IMR-90 (cell line): Measurements from ENCODE around the gene CCDC69. TPM values are rescaled to one million over a fixed set of nuclear protein-coding genes. Genes with fewer than 3 reads are reported as not detected.

ENCODE experiments used
- ATAC-seq: fragments of 200-7000 bp; cut with Tn5 transposase; 2 replicates; pipeline ENCODE4 v1.9.1; 2020; ENCODE audit warnings: low read depth, mild to moderate bottlenecking, moderate library complexity
- BruUV-seq: library from RNA; stranded (reverse); fragments of 400-500 nt; replicated peaks from 2 replicates; lab custom pipeline; 2021; lab: Mats Ljungman, UMichigan
- CTCF ChIA-PET: fragments of 300-600 bp; formaldehyde crosslinking; extraction: SDS; loops from one replicate; lab custom pipeline; 2021; ENCODE audit warnings: antibody characterized with exemption; lab: Yijun Ruan, JAX
- POLR2A ChIA-PET: fragments of 300-600 bp; sonication (Branson Sonifier 250); formaldehyde crosslinking; loops from one replicate; lab custom pipeline; 2022; ENCODE audit warnings: antibody characterized with exemption; ENCODE audit not compliant: unreplicated experiment; lab: Charles Lee
- DNase-seq: peaks from one replicate; pipeline ENCODE4 v3.0.0; 2013
- H2AFZ ChIP-seq: replicated peaks from 2 replicates; pipeline ENCODE3; 2013; ENCODE audit warnings: low read length, mild to moderate bottlenecking; ENCODE audit not compliant: poor library complexity
- H2AK5ac ChIP-seq: 2 replicates; pipeline ENCODE4 v1.6.1; 2013; ENCODE audit warnings: low read depth, low read length, inconsistent platforms
- H2AK9ac ChIP-seq: replicated peaks from 2 replicates; pipeline ENCODE3; 2013; ENCODE audit warnings: mild to moderate bottlenecking, low read depth, low read length, moderate library complexity; ENCODE audit not compliant: poor library complexity
- H2BK120ac ChIP-seq: 2 replicates; pipeline ENCODE4 v1.6.1; 2013; ENCODE audit warnings: low read depth, low read length, inconsistent platforms
- H2BK15ac ChIP-seq: 3 replicates; pipeline ENCODE4 v1.6.1; 2013; ENCODE audit warnings: low read depth, low read length, inconsistent platforms
- H2BK20ac ChIP-seq: 2 replicates; pipeline ENCODE4 v1.6.1; 2013; ENCODE audit warnings: low read depth, mild to moderate bottlenecking, inconsistent platforms, low read length, moderate library complexity
- H2BK5ac ChIP-seq: 2 replicates; pipeline ENCODE4 v1.6.1; 2013; ENCODE audit warnings: mild to moderate bottlenecking, low read depth, low read length, inconsistent platforms; ENCODE audit not compliant: poor library complexity, severe bottlenecking
- H3K14ac ChIP-seq: replicated peaks from 2 replicates; pipeline ENCODE4 v1.6.1; 2013; ENCODE audit warnings: low read depth, low read length, inconsistent platforms
- H3K18ac ChIP-seq: 2 replicates; pipeline ENCODE4 v1.6.1; 2013; ENCODE audit warnings: low read depth, low read length, control low read depth
- H3K23ac ChIP-seq: 2 replicates; pipeline ENCODE4 v1.6.1; 2013; ENCODE audit warnings: low read depth, low read length, inconsistent platforms
- H3K27ac ChIP-seq: 2 replicates; pipeline ENCODE4 v1.5.1; 2013; ENCODE audit warnings: mild to moderate bottlenecking, control low read depth, low read length; ENCODE audit not compliant: insufficient read depth
- H3K27me3 ChIP-seq: 2 replicates; pipeline ENCODE4 v1.6.1; 2013; ENCODE audit warnings: low read length; ENCODE audit not compliant: control insufficient read depth, insufficient read depth
- H3K36me3 ChIP-seq: 2 replicates; pipeline ENCODE4 v1.6.1; 2013; ENCODE audit warnings: low read length, mixed read lengths; ENCODE audit not compliant: control insufficient read depth, insufficient read depth
- H3K4ac ChIP-seq: 2 replicates; pipeline ENCODE4 v1.6.1; 2013; ENCODE audit warnings: low read depth, low read length, inconsistent platforms
- H3K4me1 ChIP-seq: 2 replicates; pipeline ENCODE4 v1.6.1; 2013; ENCODE audit warnings: low read length, mixed read lengths; ENCODE audit not compliant: control insufficient read depth, insufficient read depth
- H3K4me2 ChIP-seq: 2 replicates; pipeline ENCODE4 v1.6.1; 2013; ENCODE audit warnings: low read depth, mild to moderate bottlenecking, control low read depth, low read length, moderate library complexity
- H3K4me3 ChIP-seq: 2 replicates; pipeline ENCODE4 v1.5.1; 2013; ENCODE audit warnings: low read depth, mild to moderate bottlenecking, control low read depth, low read length, moderate library complexity; ENCODE audit not compliant: insufficient read depth
- H3K56ac ChIP-seq: 2 replicates; pipeline ENCODE4 v1.6.1; 2013; ENCODE audit warnings: low read length, inconsistent platforms; ENCODE audit not compliant: insufficient read depth; ENCODE audit errors: extremely low read depth
- H3K79me1 ChIP-seq, 2 experiments: 2 replicates each; pipeline ENCODE4 v1.6.1; 2013; ENCODE audit warnings: low read length in 2 of 2, inconsistent platforms in 1 of 2, low read depth in 1 of 2
- H3K9ac ChIP-seq: 2 replicates; pipeline ENCODE4 v1.6.1; 2013; ENCODE audit warnings: low read depth, low read length, control low read depth
- H3K9me1 ChIP-seq: 2 replicates; pipeline ENCODE4 v1.6.1; 2013; ENCODE audit warnings: low read length, inconsistent platforms; ENCODE audit not compliant: insufficient read depth
- H3K9me3 ChIP-seq: 2 replicates; pipeline ENCODE4 v1.6.1; 2013; ENCODE audit warnings: low read length; ENCODE audit not compliant: control insufficient read depth, insufficient read depth
- H4K20me1 ChIP-seq: 2 replicates; pipeline ENCODE4 v1.6.1; 2013; ENCODE audit warnings: low read length, inconsistent platforms; ENCODE audit not compliant: insufficient read depth
- H4K5ac ChIP-seq: 2 replicates; pipeline ENCODE4 v1.6.1; 2013; ENCODE audit warnings: mild to moderate bottlenecking, low read depth, low read length, control low read depth
- H4K8ac ChIP-seq, 2 experiments: 2 replicates each; pipeline ENCODE4 v1.6.1; 2013; ENCODE audit warnings: low read depth in 2 of 2, low read length in 2 of 2, control low read depth in 1 of 2, inconsistent platforms in 1 of 2
- H4K91ac ChIP-seq: 2 replicates; pipeline ENCODE4 v1.6.1; 2013; ENCODE audit warnings: low read depth, low read length, inconsistent platforms; ENCODE audit not compliant: insufficient read depth
- CTCF ChIP-seq: conservative IDR thresholded peaks from 2 replicates; pipeline ENCODE4 v1.5.1; 2012; ENCODE audit warnings: mild to moderate bottlenecking, low read depth, low read length, improper control_type of control experiment
- FOS ChIP-seq: fragments of 150-350 bp; IDR thresholded peaks from 2 replicates; pipeline ENCODE4 v1.6.1; 2016; ENCODE audit warnings: low read depth, low read length
- WGBS, 2 experiments: methylation state at CpG; one replicate each; pipeline versions ENCODE4 v1.1.5 to v1.1.7; 2013; ENCODE audit warnings: missing lambda C conversion rate in 2 of 2; ENCODE audit not compliant: insufficient read length in 1 of 2; ENCODE audit errors: extremely low coverage in 2 of 2; 5-methylcytosine and 5-hydroxymethylcytosine counted together
- dilution Hi-C: fragments of 300-500 bp; cut with HindIII; formaldehyde crosslinking; loops from one replicate; pipeline ENCODE4 v1.14.3; 2018; ENCODE audit warnings: low sequenced_read_pairs; ENCODE audit not compliant: unreplicated experiment
- in situ Hi-C: fragments of 300-500 bp; cut with MboI; formaldehyde crosslinking; loops from 3 replicates; pipeline ENCODE4 v1.14.3; 2019; ENCODE audit warnings: low sequenced_read_pairs, inconsistent platforms, mixed read lengths
- intact Hi-C: fragments of 100-400 bp; cut with micrococcal nuclease; formaldehyde crosslinking; loops from 2 replicates; pipeline ENCODE4 v1.10.0; 2022
- polyA plus RNA-seq, 3 experiments: library from polyadenylated mRNA; depleted of rRNA; stranded (reverse); fragments of >200 nt; gene quantifications; 2 replicates each; pipeline ENCODE4 v1.2.3, GENCODE V29; 2012; ENCODE audit warnings: low replicate concordance in 1 of 3
- total RNA-seq: library from RNA; depleted of rRNA; stranded (reverse); fragments of >200 nt; gene quantifications from 2 replicates; pipeline ENCODE4 v1.2.3, GENCODE V29; 2012

Gene CCDC69
- total and polyA plus RNA-seq, 2 of the 4 experiments (the other 2 are of a cell fraction) = 0.36 to 0.48 TPM

- Histone ChIP-seq H4K5ac (no peak overlapping the region), H3K18ac (no peak overlapping the region), H3K9me3 (no peaks in the 10 kb centered on the region), H3K14ac (no peak overlapping the region), H3K56ac (no peak overlapping the region), H3K23ac (no peak overlapping the region), H3K4me2 (no peak overlapping the region), H2BK5ac (no peak overlapping the region), H4K91ac (no peak overlapping the region), H3K27me3 (peaks cover 7% of the 10 kb centered on the region), H3K4ac (no peak overlapping the region), H3K4me3 (no peak overlapping the region), H2AK9ac (no peak overlapping the region), H2AFZ (no peak overlapping the region), H4K8ac (no peak overlapping the region), H3K79me1 (no peaks in the 10 kb centered on the region), H3K36me3 (no peaks in the 10 kb centered on the region), H2BK120ac (no peak overlapping the region), H2AK5ac (no peak overlapping the region), H4K20me1 (no peaks in the 10 kb centered on the region; the same call in 1 of the 2 replicates), H3K9me1 (peaks cover 4% of the 10 kb centered on the region; the same call in 1 of the 2 replicates), H2BK20ac (no peak overlapping the region), H3K4me1 (peaks cover 5% of the 10 kb centered on the region), H2BK15ac (no peak overlapping the region), H3K9ac (no peak overlapping the region), H3K27ac (no peak overlapping the region)
- in situ Hi-C loops (no loop called here), dilution Hi-C loops (no loop called here), intact Hi-C loops (no loop called here)
- no peak for TF ChIP-seq FOS
- TF ChIP-seq CTCF = no peak
- DNase-seq = no peak
- POLR2A ChIA-PET = no interaction called here
- no TSS peak for BruUV-seq
- CTCF ChIA-PET = interaction anchor here (0.6 to 2.2 kb wide), 2 partner anchors 9 to 14 kb away, joined by 3 to 10 read pairs; no protein-coding TSS in a partner anchor
- no CpG with 5 or more reads among the region's 4 CpGs for WGBS, 2 experiments
- no peak for ATAC-seq
Measured at GRCh38 chr5:151225071-151225470, 1.2 kb upstream of the CCDC69 start.
